Measurements from ENCODE around the gene PLCL1.

Gene PLCL1

DNA sequence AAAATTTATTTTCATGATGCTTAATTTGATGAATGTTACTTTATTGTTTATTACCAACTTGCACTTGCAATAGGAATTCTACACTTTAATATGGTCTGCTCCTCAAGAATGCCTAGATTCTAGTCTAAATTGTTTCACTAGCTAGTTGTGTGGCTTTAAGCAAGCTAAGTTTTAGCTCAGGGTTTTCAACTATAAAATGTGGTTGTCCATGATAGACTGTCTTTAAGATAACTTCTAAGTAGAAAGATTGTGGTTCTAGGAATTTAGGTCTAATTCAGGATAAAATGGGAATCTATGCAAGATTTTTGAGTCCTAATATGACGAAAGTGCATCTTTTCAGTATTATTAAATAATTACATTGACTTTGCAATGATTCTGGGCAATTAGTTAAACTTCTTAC lies 294.0 kb downstream of the PLCL1 start:
- Histone ChIP-seq H2AFZ (ENCODE audit: low read length) (no peak overlapping the region), H3F3A (ENCODE audit: insufficient read depth, low read length) (no peaks in the 10 kb centered on the region), H3K36me3 (replicated peaks; ENCODE audit: insufficient read depth, low read length) (no peaks in the 10 kb centered on the region), H3K27ac (ENCODE audit: low read length) (no peak overlapping the region), H4K20me1 (ENCODE audit: insufficient read depth, low read length) (no peaks in the 10 kb centered on the region), H3K4me3 (ENCODE audit: low read length) (no peak overlapping the region), H3K27me3 (replicated peaks; ENCODE audit: insufficient read depth, low read length) (no peaks in the 10 kb centered on the region), H3K4me2 (ENCODE audit: low read depth, low read length) (no peak overlapping the region), H3K4me1 (ENCODE audit: low read length) (no peaks in the 10 kb centered on the region), H3K9ac (ENCODE audit: low read length) (no peak overlapping the region), H3K79me2 (ENCODE audit: low read length) (no peaks in the 10 kb centered on the region), H3K9me3 (replicated peaks; ENCODE audit: insufficient read depth, low read length) (no peaks in the 10 kb centered on the region), H3K9me2 (replicated peaks; ENCODE audit: insufficient read depth, low read length) (no peaks in the 10 kb centered on the region)
- no peak for DNase-seq
- TF ChIP-seq EZH2 (optimal IDR thresholded peaks at IDR 0.05; ENCODE audit: low read depth, low read length) (no peak), EZH2phosphoT487 (IDR thresholded peaks at IDR 0.05; ENCODE audit: low read length) (no peak)
- TF ChIP-seq, protein P1, sequence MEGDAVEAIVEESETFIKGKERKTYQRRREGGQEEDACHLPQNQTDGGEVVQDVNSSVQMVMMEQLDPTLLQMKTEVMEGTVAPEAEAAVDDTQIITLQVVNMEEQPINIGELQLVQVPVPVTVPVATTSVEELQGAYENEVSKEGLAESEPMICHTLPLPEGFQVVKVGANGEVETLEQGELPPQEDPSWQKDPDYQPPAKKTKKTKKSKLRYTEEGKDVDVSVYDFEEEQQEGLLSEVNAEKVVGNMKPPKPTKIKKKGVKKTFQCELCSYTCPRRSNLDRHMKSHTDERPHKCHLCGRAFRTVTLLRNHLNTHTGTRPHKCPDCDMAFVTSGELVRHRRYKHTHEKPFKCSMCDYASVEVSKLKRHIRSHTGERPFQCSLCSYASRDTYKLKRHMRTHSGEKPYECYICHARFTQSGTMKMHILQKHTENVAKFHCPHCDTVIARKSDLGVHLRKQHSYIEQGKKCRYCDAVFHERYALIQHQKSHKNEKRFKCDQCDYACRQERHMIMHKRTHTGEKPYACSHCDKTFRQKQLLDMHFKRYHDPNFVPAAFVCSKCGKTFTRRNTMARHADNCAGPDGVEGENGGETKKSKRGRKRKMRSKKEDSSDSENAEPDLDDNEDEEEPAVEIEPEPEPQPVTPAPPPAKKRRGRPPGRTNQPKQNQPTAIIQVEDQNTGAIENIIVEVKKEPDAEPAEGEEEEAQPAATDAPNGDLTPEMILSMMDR (IDR thresholded peaks at IDR 0.05; ENCODE audit: low read length), result no peak

DNA sequence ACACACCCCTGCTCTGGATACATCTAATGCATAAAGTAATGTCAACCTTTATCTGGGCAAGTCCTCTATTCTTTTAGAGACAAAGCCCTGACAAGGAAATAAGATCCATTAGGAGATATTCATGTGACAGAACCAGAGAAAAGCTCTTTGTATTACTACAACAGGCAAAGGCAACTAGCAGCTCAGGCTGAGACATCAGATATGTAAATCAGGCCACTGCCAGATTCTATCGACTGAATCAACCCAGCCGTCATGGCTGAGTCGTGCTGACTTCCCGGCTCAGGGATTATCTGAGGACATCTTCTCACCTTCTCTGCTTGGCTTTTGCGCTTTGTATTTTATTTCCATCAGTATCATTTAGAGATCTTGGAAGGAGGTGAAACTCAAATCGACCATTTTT lies 294.5 kb downstream of the PLCL1 start:
- DNase-seq, result no peak
- Histone ChIP-seq H3K9me2 (replicated peaks; ENCODE audit: insufficient read depth, low read length) (no peaks in the 10 kb centered on the region), H3K79me2 (ENCODE audit: low read length) (no peaks in the 10 kb centered on the region), H3F3A (ENCODE audit: insufficient read depth, low read length) (no peaks in the 10 kb centered on the region), H3K4me3 (ENCODE audit: low read length) (no peak overlapping the region), H3K27me3 (replicated peaks; ENCODE audit: insufficient read depth, low read length) (no peaks in the 10 kb centered on the region), H3K36me3 (replicated peaks; ENCODE audit: insufficient read depth, low read length) (no peaks in the 10 kb centered on the region), H3K4me2 (ENCODE audit: low read depth, low read length) (no peak overlapping the region), H3K9ac (ENCODE audit: low read length) (no peak overlapping the region), H2AFZ (ENCODE audit: low read length) (no peak overlapping the region), H3K9me3 (replicated peaks; ENCODE audit: insufficient read depth, low read length) (no peaks in the 10 kb centered on the region), H4K20me1 (ENCODE audit: insufficient read depth, low read length) (no peaks in the 10 kb centered on the region), H3K4me1 (ENCODE audit: low read length) (no peaks in the 10 kb centered on the region), H3K27ac (ENCODE audit: low read length) (no peak overlapping the region)
- TF ChIP-seq, protein P1 (IDR thresholded peaks at IDR 0.05; ENCODE audit: low read length), result no peak
- TF ChIP-seq EZH2 (optimal IDR thresholded peaks at IDR 0.05; ENCODE audit: low read depth, low read length) (no peak), EZH2phosphoT487 (IDR thresholded peaks at IDR 0.05; ENCODE audit: low read length) (no peak)

DNA sequence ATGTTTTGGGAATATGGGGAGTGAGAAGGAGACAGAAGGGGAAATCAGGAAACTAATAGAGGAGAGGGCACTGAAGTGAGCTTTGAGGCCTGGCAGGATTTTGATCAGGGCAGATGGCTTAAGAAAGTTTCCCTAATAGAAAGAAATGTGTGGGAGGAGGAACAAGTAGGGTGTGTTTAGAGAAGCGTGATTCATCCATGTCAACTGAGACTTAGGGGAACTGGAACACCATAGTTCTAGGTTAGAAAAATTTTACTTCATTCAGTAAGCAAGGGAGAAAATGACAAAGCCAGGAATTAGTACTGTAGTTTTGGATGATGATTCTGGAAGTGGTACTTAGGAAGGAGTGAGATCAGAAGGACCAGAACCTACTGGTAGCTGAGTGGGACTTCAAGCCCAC lies 296.0 kb downstream of the PLCL1 start:
- Histone ChIP-seq H3K4me2 (ENCODE audit: low read depth, low read length) (no peak overlapping the region), H3K4me1 (ENCODE audit: low read length) (no peaks in the 10 kb centered on the region), H3K4me3 (ENCODE audit: low read length) (no peak overlapping the region)

More for the DNA sequence above, 296.0 kb downstream of the PLCL1 start:
- no peak for DNase-seq
- Histone ChIP-seq H3K79me2 (ENCODE audit: low read length) (no peaks in the 10 kb centered on the region), H2AFZ (ENCODE audit: low read length) (no peak overlapping the region), H3K27ac (ENCODE audit: low read length) (no peak overlapping the region), H3K27me3 (replicated peaks; ENCODE audit: insufficient read depth, low read length) (no peaks in the 10 kb centered on the region), H3K9me2 (replicated peaks; ENCODE audit: insufficient read depth, low read length) (no peaks in the 10 kb centered on the region), H3K9ac (ENCODE audit: low read length) (no peak overlapping the region), H4K20me1 (ENCODE audit: insufficient read depth, low read length) (no peaks in the 10 kb centered on the region), H3K9me3 (replicated peaks; ENCODE audit: insufficient read depth, low read length) (no peaks in the 10 kb centered on the region), H3F3A (ENCODE audit: insufficient read depth, low read length) (no peaks in the 10 kb centered on the region), H3K36me3 (replicated peaks; ENCODE audit: insufficient read depth, low read length) (no peaks in the 10 kb centered on the region)
- no peak for TF ChIP-seq EZH2phosphoT487 (IDR thresholded peaks at IDR 0.05; ENCODE audit: low read length)
- no peak for TF ChIP-seq EZH2 (optimal IDR thresholded peaks at IDR 0.05; ENCODE audit: low read depth, low read length)
- TF ChIP-seq, protein P1 (IDR thresholded peaks at IDR 0.05; ENCODE audit: low read length), result no peak
